ENCODE results near the gene GRIFIN.

Gene GRIFIN

GRCh38 chr7:2497500-2498336 lies 21.5 kb upstream of the GRIFIN start:
- DNase-seq = no peak

GRCh38 chr7:2497065-2497464 lies 20.9 kb upstream of the GRIFIN start:
- no peak for DNase-seq

- no peak for DNase-seq
Observed at GRCh38 chr7:2496375-2496774, 20.2 kb upstream of the GRIFIN start.

- DNase-seq = no peak
Observed at GRCh38 chr7:2495418-2496299, 19.5 kb upstream of the GRIFIN start.

GRCh38 chr7:2494191-2495130 lies 18.3 kb upstream of the GRIFIN start:
- DNase-seq = no peak

GRCh38 chr7:2493205-2494164 lies 17.3 kb upstream of the GRIFIN start:
- DNase-seq = no peak

GRCh38 chr7:2492038-2492437 lies 15.8 kb upstream of the GRIFIN start:
- no peak for DNase-seq

- DNase-seq = no peak
Observed at GRCh38 chr7:2490181-2490651, 14.0 kb upstream of the GRIFIN start.

- no peak for DNase-seq
Observed at GRCh38 chr7:2488681-2489080, 12.5 kb upstream of the GRIFIN start.

GRCh38 chr7:2488272-2488645 lies 12.1 kb upstream of the GRIFIN start:
- DNase-seq = no peak

GRCh38 chr7:2487586-2488271 lies 11.5 kb upstream of the GRIFIN start:
- no peak for DNase-seq

GRCh38 chr7:2484868-2485267 lies 8.7 kb upstream of the GRIFIN start:
- no peak for DNase-seq

GRCh38 chr7:2483494-2483893 lies 7.3 kb upstream of the GRIFIN start:
- DNase-seq = no peak

GRCh38 chr7:2482725-2483451 lies 6.7 kb upstream of the GRIFIN start:
- no peak for DNase-seq

GRCh38 chr7:2481195-2481594 lies 5.0 kb upstream of the GRIFIN start:
- no peak for DNase-seq

- DNase-seq = no peak
Observed at GRCh38 chr7:2480070-2480408, 3.8 kb upstream of the GRIFIN start.

- DNase-seq = no peak
Observed at GRCh38 chr7:2479276-2480069, 3.3 kb upstream of the GRIFIN start.

- no peak for DNase-seq
Observed at GRCh38 chr7:2478800-2479199, 2.6 kb upstream of the GRIFIN start.

- DNase-seq = no peak
Observed at GRCh38 chr7:2478399-2478785, 2.2 kb upstream of the GRIFIN start.

Measured in activated CD4-positive, alpha-beta T cell treated with anti-CD3 and anti-CD28 coated beads, Interleukin-2, amount 50 U/mL, for 1 hour (primary cell).